H1 (cell line): ENCODE results near the gene IFIT5. TPM values are rescaled to one million over a fixed set of nuclear protein-coding genes. Genes with fewer than 3 reads are reported as not detected.

Source experiments
- CEBPB ChIP-seq: IDR thresholded peaks from 2 replicates; pipeline ENCODE4 v1.6.1; 2012; ENCODE audit warnings: low read depth, low read length
- JUND ChIP-seq: IDR thresholded peaks from 2 replicates; pipeline ENCODE4 v1.6.1; 2011; ENCODE audit warnings: mild to moderate bottlenecking, improper control_type of control experiment, low read length
- MAFK ChIP-seq: IDR thresholded peaks from 2 replicates; pipeline ENCODE4 v1.6.1; 2012; ENCODE audit warnings: low read depth, mild to moderate bottlenecking, improper control_type of control experiment, low read length
- SIN3A ChIP-seq, 2 experiments: IDR thresholded peaks in 1 of 2; conservative IDR thresholded peaks in 1 of 2; 2 replicates each; pipeline ENCODE4 v1.6.1; 2011 to 2012; ENCODE audit warnings: low read length in 2 of 2, improper control_type of control experiment in 1 of 2, low read depth in 1 of 2, mild to moderate bottlenecking in 1 of 2
- polyA plus RNA-seq, 7 experiments: library from polyadenylated mRNA; depleted of rRNA in 3 of 7; stranded (reverse) in 5 of 7; unstranded in 2 of 7; fragments of >200 nt in 5 of 7; fragments of 200-250 nt in 2 of 7; gene quantifications; 1 replicate in 5 of 7; 2 replicates in 1 of 7; 4 replicates in 1 of 7; pipeline versions ENCODE4 v1.2.1 to v1.2.3, GENCODE V29; 2011 to 2013; ENCODE audit warnings: missing spikeins in 2 of 7, mixed read lengths in 2 of 7
- total RNA-seq: library from RNA; stranded (reverse); fragmentation: NEBNext Ultra II Directional; extraction: Animal tissue kit (Norgen Biotek cat#: 25700); gene quantifications from 2 replicates; pipeline ENCODE4 v1.2.1, GENCODE V29; 2021
- TF ChIP-seq, protein P1 (sequence below), 3 experiments: IDR thresholded peaks; 1 replicate in 2 of 3; 2 replicates in 1 of 3; pipeline versions ENCODE4 v1.5.1 to v1.6.1; 2011; ENCODE audit warnings: low read length in 3 of 3, mild to moderate bottlenecking in 3 of 3, inconsistent platforms in 2 of 3, low read depth in 1 of 3, moderate library complexity in 1 of 3; ENCODE audit not compliant: insufficient read depth in 1 of 3; ENCODE audit errors: control extremely low read depth in 1 of 3

Gene IFIT5
- total and polyA plus RNA-seq, 2 of the 8 experiments (the other 6 are each of a cell fraction or from before 2014, with no cell fraction given): 0.94 to 2.6 TPM

DNA sequence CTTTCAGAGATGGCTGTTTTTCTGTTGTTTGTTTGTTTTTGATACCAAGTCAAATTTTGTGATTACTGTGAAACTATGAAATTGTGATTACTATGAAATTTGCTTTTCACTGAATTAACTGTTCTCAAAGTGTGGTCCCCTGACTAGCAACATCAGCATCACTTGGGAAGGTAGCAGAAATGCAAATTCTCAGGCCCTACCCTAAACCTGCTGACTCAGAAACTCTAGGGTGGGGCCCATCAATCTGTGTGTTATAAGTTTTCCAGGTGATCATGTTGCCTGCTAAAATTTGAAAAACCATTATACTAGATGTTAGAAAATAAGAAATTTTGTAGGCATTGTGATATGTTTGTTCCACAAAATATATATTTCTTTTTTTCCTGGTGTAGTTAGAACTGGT lies 35.3 kb upstream of the IFIT5 start (continued):
- TF ChIP-seq MAFK (no peak), JUND (no peak), SIN3A (conservative IDR thresholded peaks at IDR 0.05 in 1 of 2, IDR thresholded peaks at IDR 0.05 in 1 of 2; ENCODE audit: low read depth in 1 of 2, low read length in 2 of 2) (no peak), CEBPB (no peak)
- TF ChIP-seq, protein P1, sequence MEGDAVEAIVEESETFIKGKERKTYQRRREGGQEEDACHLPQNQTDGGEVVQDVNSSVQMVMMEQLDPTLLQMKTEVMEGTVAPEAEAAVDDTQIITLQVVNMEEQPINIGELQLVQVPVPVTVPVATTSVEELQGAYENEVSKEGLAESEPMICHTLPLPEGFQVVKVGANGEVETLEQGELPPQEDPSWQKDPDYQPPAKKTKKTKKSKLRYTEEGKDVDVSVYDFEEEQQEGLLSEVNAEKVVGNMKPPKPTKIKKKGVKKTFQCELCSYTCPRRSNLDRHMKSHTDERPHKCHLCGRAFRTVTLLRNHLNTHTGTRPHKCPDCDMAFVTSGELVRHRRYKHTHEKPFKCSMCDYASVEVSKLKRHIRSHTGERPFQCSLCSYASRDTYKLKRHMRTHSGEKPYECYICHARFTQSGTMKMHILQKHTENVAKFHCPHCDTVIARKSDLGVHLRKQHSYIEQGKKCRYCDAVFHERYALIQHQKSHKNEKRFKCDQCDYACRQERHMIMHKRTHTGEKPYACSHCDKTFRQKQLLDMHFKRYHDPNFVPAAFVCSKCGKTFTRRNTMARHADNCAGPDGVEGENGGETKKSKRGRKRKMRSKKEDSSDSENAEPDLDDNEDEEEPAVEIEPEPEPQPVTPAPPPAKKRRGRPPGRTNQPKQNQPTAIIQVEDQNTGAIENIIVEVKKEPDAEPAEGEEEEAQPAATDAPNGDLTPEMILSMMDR (IDR thresholded peaks at IDR 0.05; ENCODE audit: control extremely low read depth in 1 of 3, insufficient read depth in 1 of 3, low read depth in 1 of 3, low read length in 3 of 3): no peak
